ENCODE measurements around the gene CSMD2. TPM values are rescaled to one million over a fixed set of nuclear protein-coding genes. Genes with fewer than 3 reads are reported as not detected.

CSMD2 gene
- total RNA-seq, 1 donor from 2014 or later: 2.1 TPM

GRCh38 chr1:34002810-34003209, 162.2 kb downstream of the CSMD2 start:
- no peak for TF ChIP-seq CTCF (IDR thresholded peaks at IDR 0.05; ENCODE audit: unreplicated experiment)
- no peaks in the 10 kb centered on the region for H3K4me1 Mint-ChIP-seq (ENCODE audit: unreplicated experiment)
- peaks cover 1% of the 10 kb centered on the region for H3K27me3 Mint-ChIP-seq (ENCODE audit: unreplicated experiment)
- DNase-seq (ENCODE audit: low spot score): no peak
- no peaks in the 10 kb centered on the region for H3K36me3 Mint-ChIP-seq (ENCODE audit: low read depth, unreplicated experiment)
- H3K9me3 Mint-ChIP-seq (ENCODE audit: unreplicated experiment): no peaks in the 10 kb centered on the region
- H3K27ac Mint-ChIP-seq (ENCODE audit: unreplicated experiment): no peak overlapping the region
- H3K4me3 Mint-ChIP-seq (ENCODE audit: unreplicated experiment): no peak overlapping the region

GRCh38 chr1:33997127-33998036, 167.6 kb downstream of the CSMD2 start:
- peaks cover 2% of the 10 kb centered on the region for H3K4me1 Mint-ChIP-seq (ENCODE audit: unreplicated experiment)
- H3K27ac Mint-ChIP-seq (ENCODE audit: unreplicated experiment): no peak overlapping the region
- TF ChIP-seq CTCF (IDR thresholded peaks at IDR 0.05; ENCODE audit: unreplicated experiment): no peak
- no peaks in the 10 kb centered on the region for H3K36me3 Mint-ChIP-seq (ENCODE audit: low read depth, unreplicated experiment)
- no peaks in the 10 kb centered on the region for H3K9me3 Mint-ChIP-seq (ENCODE audit: unreplicated experiment)
- H3K27me3 Mint-ChIP-seq (ENCODE audit: unreplicated experiment): peaks cover 3% of the 10 kb centered on the region
- DNase-seq (ENCODE audit: low spot score): no peak
- no peak overlapping the region for H3K4me3 Mint-ChIP-seq (ENCODE audit: unreplicated experiment)

GRCh38 chr1:33996281-33996680, 168.7 kb downstream of the CSMD2 start:
- no peak for TF ChIP-seq CTCF (IDR thresholded peaks at IDR 0.05; ENCODE audit: unreplicated experiment)
- no peak for DNase-seq (ENCODE audit: low spot score)
- Mint-ChIP-seq H3K9me3 (ENCODE audit: unreplicated experiment) (no peaks in the 10 kb centered on the region), H3K4me3 (ENCODE audit: unreplicated experiment) (no peak overlapping the region), H3K27me3 (ENCODE audit: unreplicated experiment) (peaks cover 3% of the 10 kb centered on the region), H3K36me3 (ENCODE audit: low read depth, unreplicated experiment) (no peaks in the 10 kb centered on the region), H3K4me1 (ENCODE audit: unreplicated experiment) (peaks cover 2% of the 10 kb centered on the region), H3K27ac (ENCODE audit: unreplicated experiment) (no peak overlapping the region)

GRCh38 chr1:33993301-33993700, 171.7 kb downstream of the CSMD2 start:
- Mint-ChIP-seq H3K27ac (ENCODE audit: unreplicated experiment) (no peak overlapping the region), H3K36me3 (ENCODE audit: low read depth, unreplicated experiment) (no peaks in the 10 kb centered on the region), H3K9me3 (ENCODE audit: unreplicated experiment) (no peaks in the 10 kb centered on the region), H3K4me1 (ENCODE audit: unreplicated experiment) (peaks cover 2% of the 10 kb centered on the region), H3K27me3 (ENCODE audit: unreplicated experiment) (peaks cover 2% of the 10 kb centered on the region), H3K4me3 (ENCODE audit: unreplicated experiment) (no peak overlapping the region)
- no peak for TF ChIP-seq CTCF (IDR thresholded peaks at IDR 0.05; ENCODE audit: unreplicated experiment)
- DNase-seq (ENCODE audit: low spot score): no peak

GRCh38 chr1:33990281-33990680, 174.7 kb downstream of the CSMD2 start:
- TF ChIP-seq CTCF (IDR thresholded peaks at IDR 0.05; ENCODE audit: unreplicated experiment): no peak
- H3K27ac Mint-ChIP-seq (ENCODE audit: unreplicated experiment): no peak overlapping the region
- H3K4me3 Mint-ChIP-seq (ENCODE audit: unreplicated experiment): no peak overlapping the region
- no peaks in the 10 kb centered on the region for H3K4me1 Mint-ChIP-seq (ENCODE audit: unreplicated experiment)
- no peaks in the 10 kb centered on the region for H3K27me3 Mint-ChIP-seq (ENCODE audit: unreplicated experiment)
- no peaks in the 10 kb centered on the region for H3K36me3 Mint-ChIP-seq (ENCODE audit: low read depth, unreplicated experiment)
- no peaks in the 10 kb centered on the region for H3K9me3 Mint-ChIP-seq (ENCODE audit: unreplicated experiment)
- DNase-seq (ENCODE audit: low spot score): no peak

Data from endothelial cell (in vitro differentiated cells).